ENCODE data around the gene GPRC5D. TPM values are rescaled to one million over a fixed set of nuclear protein-coding genes. Genes with fewer than 3 reads are reported as not detected.

The GPRC5D gene
- total RNA-seq, 1 donor from 2014 or later: not detected

- no peak for ATAC-seq
- no peak for DNase-seq (ENCODE audit: missing footprints)
- intact Hi-C loops (cut with DNase I): loop anchor here (10.0 kb wide), 1 partner anchor 63 kb away; no protein-coding TSS in a partner anchor
Measured at GRCh38 chr12:12898136-12898717, 53.7 kb downstream of the GPRC5D start.

GRCh38 chr12:12897302-12897701 is 54.7 kb downstream of the GPRC5D start:
- no peak for DNase-seq (ENCODE audit: missing footprints)
- intact Hi-C loops (cut with DNase I): loop anchor here (10.0 kb wide), 1 partner anchor 63 kb away; no protein-coding TSS in a partner anchor
- no peak for ATAC-seq

GRCh38 chr12:12896260-12896659 is 55.7 kb downstream of the GPRC5D start:
- DNase-seq (ENCODE audit: missing footprints) (no peak), ATAC-seq (no peak)
- intact Hi-C loops (cut with DNase I): loop anchor here (10.0 kb wide), 1 partner anchor 61 kb away; no protein-coding TSS in a partner anchor

- no peak for ATAC-seq
- no peak for DNase-seq (ENCODE audit: missing footprints)
- intact Hi-C loops (cut with DNase I): loop anchor here (10.0 kb wide), 1 partner anchor 59 kb away; no protein-coding TSS in a partner anchor
Measured at GRCh38 chr12:12893438-12893837, 58.5 kb downstream of the GPRC5D start.

- intact Hi-C loops (cut with DNase I): loop anchor here (10.0 kb wide), 1 partner anchor 58 kb away; no protein-coding TSS in a partner anchor
- ATAC-seq: no peak
Measured at GRCh38 chr12:12892681-12893141, 59.3 kb downstream of the GPRC5D start.

GRCh38 chr12:12891881-12892355 is 60.1 kb downstream of the GPRC5D start:
- ATAC-seq (no peak), DNase-seq (ENCODE audit: missing footprints) (no peak)
- intact Hi-C loops (cut with DNase I): loop anchor here (10.0 kb wide), 1 partner anchor 57 kb away; no protein-coding TSS in a partner anchor

More at GRCh38 chr12:12892681-12893141, 59.3 kb downstream of the GPRC5D start:
- no peak for DNase-seq (ENCODE audit: missing footprints)

GRCh38 chr12:12891080-12891880 is 60.7 kb downstream of the GPRC5D start, which contains the start of gene GPRC5A:
Gene GPRC5A, plus strand, starts transcription at chr12:12891562. Its CDS starts 16,688 bp downstream, at chr12:12908250.
- DNase-seq (ENCODE audit: missing footprints) (peak; percentile 89), ATAC-seq (peak; percentile 97)
- intact Hi-C loops (cut with DNase I): loop anchor here (10.0 kb wide), 1 partner anchor 56 kb away; no protein-coding TSS in a partner anchor

Other genes starting within 250 kb of the GPRC5D start
- gene CDKN1B, start 234.8 kb downstream of the GPRC5D start, total RNA-seq: 38.0 TPM
- gene APOLD1, start 166.5 kb downstream of the GPRC5D start, total RNA-seq: 19.7 TPM
- 26.5 TPM for gene DDX47, start 138.8 kb downstream of the GPRC5D start, total RNA-seq
- gene GPRC5A, start 60.6 kb downstream of the GPRC5D start, total RNA-seq: 1.7 TPM
- gene HEBP1, start 48.1 kb upstream of the GPRC5D start, total RNA-seq: 63.5 TPM
- gene FAM234B, start 92.2 kb upstream of the GPRC5D start, total RNA-seq: 2.4 TPM
- gene GSG1, start 151.5 kb upstream of the GPRC5D start, total RNA-seq: not detected
- 129 TPM for gene EMP1, start 244.6 kb upstream of the GPRC5D start, total RNA-seq